SU-DHL-6 (cell line): Measurements from ENCODE around the gene ELL2.
"Not testable (repeated sequence)": the region's sequence is repeated elsewhere in the genome, so short reads cannot be mapped to it uniquely, and the experiment has no call there.

ENCODE experiments used
- H2AFZ ChIP-seq: fragments of 200-600 bp; sonication (generic); 2 replicates; pipeline ENCODE4 v1.6.1; 2014; ENCODE audit warnings: low read depth, mild to moderate bottlenecking, moderate library complexity, mixed read lengths, antibody characterized with exemption, low read length; ENCODE audit not compliant: severe bottlenecking
- H3F3A ChIP-seq: fragments of 200-600 bp; shearing (Covaris generic); 2 replicates; pipeline ENCODE4 v1.6.0; 2016; ENCODE audit warnings: antibody characterized with exemption, mild to moderate bottlenecking; ENCODE audit not compliant: insufficient read depth
- H3K27ac ChIP-seq: fragments of 200-600 bp; sonication (generic); 2 replicates; pipeline ENCODE4 v1.5.1; 2016; ENCODE audit warnings: low read depth, mild to moderate bottlenecking, low read length, moderate library complexity, mixed read lengths
- H3K27me3 ChIP-seq: fragments of 200-600 bp; sonication (generic), shearing (Covaris generic); 2 replicates; pipeline ENCODE4 v1.6.0; 2014; ENCODE audit warnings: mild to moderate bottlenecking, low read length
- H3K36me3 ChIP-seq: fragments of 200-600 bp; sonication (generic); 2 replicates; pipeline ENCODE4 v1.6.1; 2014; ENCODE audit warnings: mild to moderate bottlenecking, low read length, mixed read lengths
- H3K4me2 ChIP-seq: fragments of 300-600, 200-600 bp; shearing (Covaris generic), sonication (generic); 2 replicates; pipeline ENCODE4 v1.6.0; 2014; ENCODE audit warnings: low read length, low read depth, mild to moderate bottlenecking; ENCODE audit not compliant: poor library complexity, severe bottlenecking
- H3K4me3 ChIP-seq: fragments of 200-600 bp; sonication (generic); 2 replicates; pipeline ENCODE4 v1.5.1; 2014; ENCODE audit warnings: antibody characterized with exemption, low read length, mild to moderate bottlenecking, mixed read lengths; ENCODE audit not compliant: insufficient read depth, poor library complexity, severe bottlenecking
- H3K79me2 ChIP-seq: fragments of 200-600 bp; sonication (generic); 2 replicates; pipeline ENCODE4 v1.6.1; 2014; ENCODE audit warnings: mild to moderate bottlenecking, low read length, moderate library complexity; ENCODE audit not compliant: insufficient read depth
- H3K9ac ChIP-seq: fragments of 200-600 bp; sonication (generic); 2 replicates; pipeline ENCODE4 v1.7.0; 2014; ENCODE audit warnings: mild to moderate bottlenecking, low read length
- H3K9me2 ChIP-seq: fragments of 200-600 bp; sonication (generic); replicated peaks from 2 replicates; pipeline ENCODE4 v1.6.1; 2014; ENCODE audit warnings: low read length; ENCODE audit not compliant: insufficient read depth
- H3K9me3 ChIP-seq: fragments of 200-600 bp; sonication (generic); 2 replicates; pipeline ENCODE4 v1.6.1; 2014; ENCODE audit warnings: low read length, mixed read lengths; ENCODE audit not compliant: insufficient read depth
- H4K20me1 ChIP-seq: fragments of 200-600 bp; sonication (generic); 2 replicates; pipeline ENCODE4 v1.6.1; 2014; ENCODE audit warnings: low read depth, mild to moderate bottlenecking, antibody characterized with exemption, low read length, moderate library complexity, mixed read lengths
- CTCF ChIP-seq: fragments of 200-600 bp; sonication (generic); IDR thresholded peaks from one replicate; pipeline ENCODE4 v1.5.1; 2017; ENCODE audit warnings: antibody characterized with exemption, mild to moderate bottlenecking, low read length, moderate library complexity; ENCODE audit not compliant: insufficient read depth, poor library complexity, severe bottlenecking
- EZH2phosphoT487 ChIP-seq: fragments of 200-600 bp; sonication (generic), shearing (Covaris generic); conservative IDR thresholded peaks from 2 replicates; pipeline ENCODE4 v1.6.1; 2018; ENCODE audit warnings: mild to moderate bottlenecking, antibody characterized with exemption, low read length, moderate library complexity, mixed read lengths

Gene ELL2

DNA sequence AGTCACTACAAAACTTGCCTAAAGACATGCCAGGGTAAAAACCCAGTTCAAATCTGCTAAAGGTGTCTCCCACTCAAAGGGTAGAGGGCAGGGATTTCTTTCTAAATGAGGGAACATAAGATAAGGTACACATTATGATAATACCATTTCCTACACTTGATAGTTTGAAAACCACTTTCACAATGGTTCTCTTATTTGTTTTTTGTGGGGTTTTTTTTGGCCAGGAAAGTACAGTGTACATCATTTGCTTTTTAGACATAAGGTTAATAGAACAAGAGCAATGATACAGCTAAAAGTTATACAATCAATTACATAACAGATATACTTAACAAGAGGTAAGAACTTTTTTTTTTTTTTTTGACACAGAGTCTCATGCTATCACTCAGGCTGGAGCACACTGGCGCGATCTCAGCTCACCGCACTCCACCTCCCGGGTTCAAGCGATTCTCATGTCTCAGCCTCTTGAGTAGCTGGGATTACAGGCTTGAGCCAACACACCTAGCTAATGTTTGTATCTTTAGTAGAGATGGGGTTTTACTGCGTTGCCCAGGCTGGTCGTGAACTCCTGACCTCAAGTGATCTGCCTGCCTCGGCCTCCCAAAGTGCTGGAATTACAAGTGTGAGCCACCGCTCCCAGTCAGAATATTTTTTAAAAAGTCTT lies 90.4 kb downstream of the ELL2 start:
- Histone ChIP-seq H3K4me2 (no peak overlapping the region), H3K9ac (no peak overlapping the region), H3K9me2 (no peaks in the 10 kb centered on the region), H3K9me3 (no peaks in the 10 kb centered on the region), H3K27me3 (no peaks in the 10 kb centered on the region), H3K27ac (no peak overlapping the region), H3K36me3 (no peaks in the 10 kb centered on the region), H4K20me1 (no peaks in the 10 kb centered on the region), H3F3A (no peaks in the 10 kb centered on the region), H3K79me2 (no peaks in the 10 kb centered on the region), H3K4me3 (no peak overlapping the region), H2AFZ (no peak overlapping the region)
- TF ChIP-seq CTCF (no peak), EZH2phosphoT487 (no peak)

GRCh38 chr5:95870105-95870672 lies 91.5 kb downstream of the ELL2 start:
- H3K9me3 ChIP-seq: no peaks in the 10 kb centered on the region
- H3K79me2 ChIP-seq: no peaks in the 10 kb centered on the region
- no peak for TF ChIP-seq EZH2phosphoT487
- no peak for TF ChIP-seq CTCF
- no peaks in the 10 kb centered on the region for H3K36me3 ChIP-seq
- no peak overlapping the region for H3K9ac ChIP-seq
- no peaks in the 10 kb centered on the region for H3F3A ChIP-seq
- H3K4me3 ChIP-seq: no peak overlapping the region
- H3K27me3 ChIP-seq: no peaks in the 10 kb centered on the region
- H4K20me1 ChIP-seq: no peaks in the 10 kb centered on the region
- no peaks in the 10 kb centered on the region for H3K9me2 ChIP-seq
- H2AFZ ChIP-seq: no peak overlapping the region
- H3K4me2 ChIP-seq: no peak overlapping the region
- no peak overlapping the region for H3K27ac ChIP-seq

- H3K4me3 ChIP-seq, H3K9me3 ChIP-seq, H3K9ac ChIP-seq, H4K20me1 ChIP-seq, H3F3A ChIP-seq, H3K27me3 ChIP-seq, H3K9me2 ChIP-seq, H3K79me2 ChIP-seq, H3K36me3 ChIP-seq, H3K27ac ChIP-seq, H3K4me2 ChIP-seq, H2AFZ ChIP-seq: not testable (repeated sequence)
Observed at GRCh38 chr5:95869173-95869855, 92.3 kb downstream of the ELL2 start.

DNA sequence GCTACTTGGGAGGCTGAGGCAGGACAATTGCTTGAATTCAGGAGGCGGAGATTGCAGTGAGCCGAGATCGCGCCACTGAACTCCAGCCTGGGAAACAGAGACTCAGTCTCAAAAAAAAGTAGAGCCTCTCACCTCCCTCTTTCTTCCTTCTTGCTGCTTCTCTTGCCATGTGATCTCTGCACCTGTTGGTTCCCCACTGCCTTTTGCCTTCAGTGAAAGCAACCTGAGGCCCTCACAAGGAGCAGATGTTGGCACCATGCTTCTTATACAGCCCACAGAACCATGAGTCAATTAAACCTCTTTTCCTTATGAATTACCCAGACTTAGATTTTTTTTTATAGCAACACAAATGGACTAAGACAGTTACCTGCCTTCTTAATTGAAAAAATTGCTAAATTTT lies 93.5 kb downstream of the ELL2 start:
- no peak overlapping the region for H3K27ac ChIP-seq
- no peaks in the 10 kb centered on the region for H3K79me2 ChIP-seq
- H3K9me2 ChIP-seq: no peaks in the 10 kb centered on the region
- H3K4me2 ChIP-seq: no peak overlapping the region
- H3K9me3 ChIP-seq: no peaks in the 10 kb centered on the region
- no peak overlapping the region for H3K9ac ChIP-seq
- no peaks in the 10 kb centered on the region for H3K36me3 ChIP-seq
- H3K27me3 ChIP-seq: no peaks in the 10 kb centered on the region
- no peak overlapping the region for H3K4me3 ChIP-seq
- H2AFZ ChIP-seq: no peak overlapping the region
- TF ChIP-seq EZH2phosphoT487 (no peak), CTCF (no peak)
- no peaks in the 10 kb centered on the region for H4K20me1 ChIP-seq
- no peaks in the 10 kb centered on the region for H3F3A ChIP-seq
